ENCODE measurements around the gene ITGA8. TPM values are rescaled to one million over a fixed set of nuclear protein-coding genes. Genes with fewer than 3 reads are reported as not detected.

ITGA8 gene
- total and polyA plus RNA-seq, 9 of the 15 experiments (the other 6 are each of a cell fraction or from before 2014, with no cell fraction given), result 0.01 to 0.07 (median 0.04) TPM; not detected in 5

DNA sequence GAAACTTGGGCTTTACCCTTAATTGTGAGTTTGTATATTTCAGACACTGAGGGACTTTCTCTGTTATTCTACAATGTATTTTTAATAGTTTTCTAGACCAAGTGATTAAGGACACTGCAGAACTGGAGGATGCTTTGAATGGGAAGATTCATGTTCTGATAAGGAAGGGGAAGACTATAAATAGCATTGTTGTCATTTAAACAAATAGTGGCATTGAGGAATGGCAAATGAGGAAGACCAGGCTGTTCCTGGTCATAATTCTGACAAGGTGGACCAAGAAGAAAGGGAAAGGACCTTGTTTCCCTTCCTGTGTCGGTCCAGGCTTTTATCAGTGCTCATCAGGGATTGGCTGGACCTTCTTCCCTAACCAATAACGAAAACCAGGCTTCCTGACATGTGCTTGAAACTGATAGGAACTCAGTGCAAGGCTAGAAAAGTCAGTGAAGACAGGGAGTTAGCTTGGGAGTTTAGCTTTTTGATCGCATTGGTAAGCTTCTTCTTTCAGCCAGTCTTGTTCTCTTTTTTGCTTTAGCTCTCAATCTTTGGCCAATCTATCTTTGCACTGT lies 116.2 kb downstream of the ITGA8 start:
- H4K20me1 ChIP-seq (replicated peaks; ENCODE audit: control insufficient read depth, insufficient read depth, low read length), result no peaks in the 10 kb centered on the region
- no peak overlapping the region for H3K4me3 ChIP-seq
- 4% methylated on average over 3 of the region's 3 CpGs for WGBS (ENCODE audit: insufficient coverage, low coverage, missing lambda C conversion rate)
- POLR2A ChIA-PET, result interaction anchor here (0.8 to 1.1 kb wide), 2 partner anchors 48 to 152 kb away, joined by 3 read pairs; no protein-coding TSS in a partner anchor
- no peaks in the 10 kb centered on the region for H3K9me3 ChIP-seq (replicated peaks; ENCODE audit: control insufficient read depth, insufficient read depth, low read depth, low read length)
- no TSS peak for BruUV-seq (replicated peaks)
- H3K4me2 ChIP-seq (ENCODE audit: insufficient read depth, low read length), result peak overlapping the region; percentile 61
- H3K79me2 ChIP-seq (ENCODE audit: control insufficient read depth, insufficient read depth, low read length), result no peaks in the 10 kb centered on the region
- intact Hi-C loops (cut with micrococcal nuclease), result no loop called here
- ATAC-seq (no peak; the same call in 2 of the 3 replicates), DNase-seq (ENCODE audit: extremely low read depth in 1 of 4, low spot score in 3 of 4) (peak; percentile 31 to 55 (median 44)), FAIRE-seq (peak; percentile 61)
- peak overlapping the region; percentile 74 for H2AFZ ChIP-seq (ENCODE audit: low read depth, low read length)
- CTCF ChIA-PET (ENCODE audit: low intra/inter-chr PET ratio), result no interaction called here
- in situ Hi-C loops (cut with MboI), result no loop called here
- no peaks in the 10 kb centered on the region; a peak in 1 of 5 replicates for H3K27me3 ChIP-seq (ENCODE audit: control insufficient read depth in 2 of 2, insufficient read depth in 2 of 2, low read length in 2 of 2)
- no peak overlapping the region for H3K9ac ChIP-seq (ENCODE audit: insufficient read depth in 1 of 2, low read depth in 2 of 2, low read length in 2 of 2)
- H3K36me3 ChIP-seq (ENCODE audit: control insufficient read depth, insufficient read depth, low read length), result no peaks in the 10 kb centered on the region
- peak overlapping the region; percentile 45; the same call in 1 of the 3 replicates for H3K27ac ChIP-seq (ENCODE audit: extremely low read depth, low read depth, low read length)
- H3K4me1 ChIP-seq (replicated peaks in 1 of 2; ENCODE audit: control insufficient read depth in 2 of 2, insufficient read depth in 2 of 2, low read length in 2 of 2), result peaks cover 0 to 11% of the 10 kb centered on the region in 2 experiments; a peak in 2 of 5 replicates
- no peaks in the 10 kb centered on the region for H3K9me1 ChIP-seq (ENCODE audit: control insufficient read depth, insufficient read depth, low read length)
- TF ChIP-seq SMAD4 (CRISPR knock-in tag; conservative IDR thresholded peaks at IDR 0.05) (peak; percentile 44; the same call in 1 of the 2 replicates), CAMTA2 (CRISPR knock-in tag; conservative IDR thresholded peaks at IDR 0.05) (no peak), SRSF9 (IDR thresholded peaks at IDR 0.05; ENCODE audit: borderline replicate concordance, low read depth, low read length) (no peak), CBFA2T3 (IDR thresholded peaks at IDR 0.05) (peak; percentile 32; the same call in 1 of the 2 replicates), DMBX1 (CRISPR knock-in tag; IDR thresholded peaks at IDR 0.05; ENCODE audit: borderline replicate concordance) (peak; percentile 44; the same call in 1 of the 2 replicates), TRIM28 (IDR thresholded peaks at IDR 0.05) (no peak), L3MBTL2 (IDR thresholded peaks at IDR 0.05) (peak; percentile 61), NR1H2 (CRISPR knock-in tag; IDR thresholded peaks at IDR 0.05) (no peak), NR2F6 (CRISPR knock-in tag; IDR thresholded peaks at IDR 0.05) (no peak), ZNF253 (CRISPR knock-in tag; conservative IDR thresholded peaks at IDR 0.05) (no peak), GABPB2 (CRISPR knock-in tag; conservative IDR thresholded peaks at IDR 0.05) (no peak)
- TF ChIP-seq, protein P1, sequence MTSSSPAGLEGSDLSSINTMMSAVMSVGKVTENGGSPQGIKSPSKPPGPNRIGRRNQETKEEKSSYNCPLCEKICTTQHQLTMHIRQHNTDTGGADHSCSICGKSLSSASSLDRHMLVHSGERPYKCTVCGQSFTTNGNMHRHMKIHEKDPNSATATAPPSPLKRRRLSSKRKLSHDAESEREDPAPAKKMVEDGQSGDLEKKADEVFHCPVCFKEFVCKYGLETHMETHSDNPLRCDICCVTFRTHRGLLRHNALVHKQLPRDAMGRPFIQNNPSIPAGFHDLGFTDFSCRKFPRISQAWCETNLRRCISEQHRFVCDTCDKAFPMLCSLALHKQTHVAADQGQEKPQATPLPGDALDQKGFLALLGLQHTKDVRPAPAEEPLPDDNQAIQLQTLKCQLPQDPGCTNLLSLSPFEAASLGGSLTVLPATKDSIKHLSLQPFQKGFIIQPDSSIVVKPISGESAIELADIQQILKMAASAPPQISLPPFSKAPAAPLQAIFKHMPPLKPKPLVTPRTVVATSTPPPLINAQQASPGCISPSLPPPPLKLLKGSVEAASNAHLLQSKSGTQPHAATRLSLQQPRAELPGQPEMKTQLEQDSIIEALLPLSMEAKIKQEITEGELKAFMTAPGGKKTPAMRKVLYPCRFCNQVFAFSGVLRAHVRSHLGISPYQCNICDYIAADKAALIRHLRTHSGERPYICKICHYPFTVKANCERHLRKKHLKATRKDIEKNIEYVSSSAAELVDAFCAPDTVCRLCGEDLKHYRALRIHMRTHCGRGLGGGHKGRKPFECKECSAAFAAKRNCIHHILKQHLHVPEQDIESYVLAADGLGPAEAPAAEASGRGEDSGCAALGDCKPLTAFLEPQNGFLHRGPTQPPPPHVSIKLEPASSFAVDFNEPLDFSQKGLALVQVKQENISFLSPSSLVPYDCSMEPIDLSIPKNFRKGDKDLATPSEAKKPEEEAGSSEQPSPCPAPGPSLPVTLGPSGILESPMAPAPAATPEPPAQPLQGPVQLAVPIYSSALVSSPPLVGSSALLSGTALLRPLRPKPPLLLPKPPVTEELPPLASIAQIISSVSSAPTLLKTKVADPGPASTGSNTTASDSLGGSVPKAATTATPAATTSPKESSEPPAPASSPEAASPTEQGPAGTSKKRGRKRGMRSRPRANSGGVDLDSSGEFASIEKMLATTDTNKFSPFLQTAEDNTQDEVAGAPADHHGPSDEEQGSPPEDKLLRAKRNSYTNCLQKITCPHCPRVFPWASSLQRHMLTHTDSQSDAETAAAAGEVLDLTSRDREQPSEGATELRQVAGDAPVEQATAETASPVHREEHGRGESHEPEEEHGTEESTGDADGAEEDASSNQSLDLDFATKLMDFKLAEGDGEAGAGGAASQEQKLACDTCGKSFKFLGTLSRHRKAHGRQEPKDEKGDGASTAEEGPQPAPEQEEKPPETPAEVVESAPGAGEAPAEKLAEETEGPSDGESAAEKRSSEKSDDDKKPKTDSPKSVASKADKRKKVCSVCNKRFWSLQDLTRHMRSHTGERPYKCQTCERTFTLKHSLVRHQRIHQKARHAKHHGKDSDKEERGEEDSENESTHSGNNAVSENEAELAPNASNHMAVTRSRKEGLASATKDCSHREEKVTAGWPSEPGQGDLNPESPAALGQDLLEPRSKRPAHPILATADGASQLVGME (CRISPR knock-in tag; IDR thresholded peaks at IDR 0.05), result no peak
- TF ChIP-seq, protein P2, sequence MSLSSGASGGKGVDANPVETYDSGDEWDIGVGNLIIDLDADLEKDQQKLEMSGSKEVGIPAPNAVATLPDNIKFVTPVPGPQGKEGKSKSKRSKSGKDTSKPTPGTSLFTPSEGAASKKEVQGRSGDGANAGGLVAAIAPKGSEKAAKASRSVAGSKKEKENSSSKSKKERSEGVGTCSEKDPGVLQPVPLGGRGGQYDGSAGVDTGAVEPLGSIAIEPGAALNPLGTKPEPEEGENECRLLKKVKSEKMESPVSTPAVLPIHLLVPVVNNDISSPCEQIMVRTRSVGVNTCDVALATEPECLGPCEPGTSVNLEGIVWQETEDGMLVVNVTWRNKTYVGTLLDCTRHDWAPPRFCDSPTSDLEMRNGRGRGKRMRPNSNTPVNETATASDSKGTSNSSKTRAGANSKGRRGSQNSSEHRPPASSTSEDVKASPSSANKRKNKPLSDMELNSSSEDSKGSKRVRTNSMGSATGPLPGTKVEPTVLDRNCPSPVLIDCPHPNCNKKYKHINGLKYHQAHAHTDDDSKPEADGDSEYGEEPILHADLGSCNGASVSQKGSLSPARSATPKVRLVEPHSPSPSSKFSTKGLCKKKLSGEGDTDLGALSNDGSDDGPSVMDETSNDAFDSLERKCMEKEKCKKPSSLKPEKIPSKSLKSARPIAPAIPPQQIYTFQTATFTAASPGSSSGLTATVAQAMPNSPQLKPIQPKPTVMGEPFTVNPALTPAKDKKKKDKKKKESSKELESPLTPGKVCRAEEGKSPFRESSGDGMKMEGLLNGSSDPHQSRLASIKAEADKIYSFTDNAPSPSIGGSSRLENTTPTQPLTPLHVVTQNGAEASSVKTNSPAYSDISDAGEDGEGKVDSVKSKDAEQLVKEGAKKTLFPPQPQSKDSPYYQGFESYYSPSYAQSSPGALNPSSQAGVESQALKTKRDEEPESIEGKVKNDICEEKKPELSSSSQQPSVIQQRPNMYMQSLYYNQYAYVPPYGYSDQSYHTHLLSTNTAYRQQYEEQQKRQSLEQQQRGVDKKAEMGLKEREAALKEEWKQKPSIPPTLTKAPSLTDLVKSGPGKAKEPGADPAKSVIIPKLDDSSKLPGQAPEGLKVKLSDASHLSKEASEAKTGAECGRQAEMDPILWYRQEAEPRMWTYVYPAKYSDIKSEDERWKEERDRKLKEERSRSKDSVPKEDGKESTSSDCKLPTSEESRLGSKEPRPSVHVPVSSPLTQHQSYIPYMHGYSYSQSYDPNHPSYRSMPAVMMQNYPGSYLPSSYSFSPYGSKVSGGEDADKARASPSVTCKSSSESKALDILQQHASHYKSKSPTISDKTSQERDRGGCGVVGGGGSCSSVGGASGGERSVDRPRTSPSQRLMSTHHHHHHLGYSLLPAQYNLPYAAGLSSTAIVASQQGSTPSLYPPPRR (CRISPR knock-in tag; IDR thresholded peaks at IDR 0.05; ENCODE audit: borderline replicate concordance), result no peak
